ENCODE measurements around the gene CCR9. TPM values are rescaled to one million over a fixed set of nuclear protein-coding genes. Genes with fewer than 3 reads are reported as not detected.

CCR9 gene
- total and polyA plus RNA-seq, 2 donors (not counting 1 experiment from before 2014, with no cell fraction given) = not detected

DNA sequence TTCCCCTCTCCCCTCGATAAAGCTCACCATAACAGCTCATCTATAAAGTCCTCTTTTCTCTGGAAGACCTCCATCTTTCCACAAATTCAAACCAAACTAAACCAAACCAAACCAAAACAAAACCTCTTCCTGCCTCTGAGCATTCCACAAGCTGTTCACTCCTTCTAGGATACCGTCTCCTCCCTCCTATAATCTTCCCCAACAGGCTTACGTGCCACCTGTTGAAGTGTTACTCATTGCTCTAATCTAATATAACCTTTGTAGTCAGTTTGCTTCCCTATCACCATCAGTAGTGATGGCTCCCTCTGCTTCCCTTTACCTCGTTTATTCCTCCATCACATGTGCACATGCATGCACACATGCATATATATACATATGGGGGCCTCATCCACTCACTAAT, 12.7 kb upstream of the CCR9 start:
- H3K4me3 ChIP-seq (replicated peaks in 1 of 4; ENCODE audit: control extremely low read depth in 1 of 4, insufficient read depth in 1 of 4, low read depth in 3 of 4, low read length in 4 of 4) = no peak overlapping the region
- no peaks in the 10 kb centered on the region for H3K9me3 ChIP-seq (ENCODE audit: control insufficient read depth, insufficient read depth, low read depth, low read length)
- H3K27me3 ChIP-seq (ENCODE audit: control insufficient read depth, insufficient read depth, low read length) = peaks cover 14% of the 10 kb centered on the region
- H3K36me3 ChIP-seq (ENCODE audit: control insufficient read depth, insufficient read depth, low read length) = no peaks in the 10 kb centered on the region
- H4K20me1 ChIP-seq (ENCODE audit: control insufficient read depth, extremely low read depth, insufficient read depth, low read length) = no peaks in the 10 kb centered on the region
- H3K4me1 ChIP-seq (ENCODE audit: control insufficient read depth, extremely low read depth, insufficient read depth, low read length) = no peaks in the 10 kb centered on the region
- H3K4me2 ChIP-seq (ENCODE audit: extremely low read depth, insufficient read depth, low read length) = no peak overlapping the region
- no peak for DNase-seq (ENCODE audit: low read depth in 2 of 2)
- no peak overlapping the region for H3K27ac ChIP-seq (ENCODE audit: insufficient read depth, low read length)
- TF ChIP-seq EZH2 (IDR thresholded peaks at IDR 0.05; ENCODE audit: low read length, missing control alignments) = no peak
- TF ChIP-seq, protein P1, sequence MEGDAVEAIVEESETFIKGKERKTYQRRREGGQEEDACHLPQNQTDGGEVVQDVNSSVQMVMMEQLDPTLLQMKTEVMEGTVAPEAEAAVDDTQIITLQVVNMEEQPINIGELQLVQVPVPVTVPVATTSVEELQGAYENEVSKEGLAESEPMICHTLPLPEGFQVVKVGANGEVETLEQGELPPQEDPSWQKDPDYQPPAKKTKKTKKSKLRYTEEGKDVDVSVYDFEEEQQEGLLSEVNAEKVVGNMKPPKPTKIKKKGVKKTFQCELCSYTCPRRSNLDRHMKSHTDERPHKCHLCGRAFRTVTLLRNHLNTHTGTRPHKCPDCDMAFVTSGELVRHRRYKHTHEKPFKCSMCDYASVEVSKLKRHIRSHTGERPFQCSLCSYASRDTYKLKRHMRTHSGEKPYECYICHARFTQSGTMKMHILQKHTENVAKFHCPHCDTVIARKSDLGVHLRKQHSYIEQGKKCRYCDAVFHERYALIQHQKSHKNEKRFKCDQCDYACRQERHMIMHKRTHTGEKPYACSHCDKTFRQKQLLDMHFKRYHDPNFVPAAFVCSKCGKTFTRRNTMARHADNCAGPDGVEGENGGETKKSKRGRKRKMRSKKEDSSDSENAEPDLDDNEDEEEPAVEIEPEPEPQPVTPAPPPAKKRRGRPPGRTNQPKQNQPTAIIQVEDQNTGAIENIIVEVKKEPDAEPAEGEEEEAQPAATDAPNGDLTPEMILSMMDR (conservative IDR thresholded peaks at IDR 0.05 in 1 of 2, IDR thresholded peaks at IDR 0.05 in 1 of 2; ENCODE audit: low read depth in 1 of 2, low read length in 2 of 2) = no peak
- no peak overlapping the region for H3K9ac ChIP-seq (ENCODE audit: insufficient read depth, low read length)
- H3K79me2 ChIP-seq (ENCODE audit: control insufficient read depth, insufficient read depth, low read length) = no peaks in the 10 kb centered on the region
- H2AFZ ChIP-seq (ENCODE audit: low read length) = no peak overlapping the region

DNA sequence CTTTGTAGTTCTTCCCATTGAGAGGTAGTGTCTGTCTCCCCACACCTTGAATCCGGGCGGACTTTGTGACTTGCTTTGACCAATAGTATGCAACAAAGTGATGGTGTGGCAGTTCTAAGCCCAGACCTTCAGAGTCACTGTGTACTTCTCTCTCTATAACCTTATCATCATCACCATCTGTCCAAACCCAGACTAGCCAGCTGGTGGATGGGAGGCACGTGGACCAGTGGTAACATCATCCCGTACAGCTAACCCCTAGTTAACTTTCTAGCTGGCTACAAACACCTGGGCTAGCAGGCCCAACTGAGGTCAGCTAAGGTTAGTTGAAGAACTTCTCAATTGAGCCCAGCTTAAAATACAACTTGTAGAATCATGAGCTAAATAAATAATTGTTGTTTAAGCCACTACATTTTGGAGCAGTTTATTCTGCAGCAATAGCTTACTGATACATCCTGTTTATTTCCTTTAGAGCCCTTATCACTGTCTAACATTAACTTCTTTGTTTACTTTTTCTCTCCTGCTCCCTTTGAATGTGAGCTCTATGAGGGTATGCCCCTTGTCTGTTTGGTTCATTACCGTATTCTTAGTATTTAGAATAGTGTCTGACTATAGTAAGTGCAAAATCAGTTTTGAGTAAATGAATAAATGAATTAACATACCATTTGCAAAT, 11.5 kb upstream of the CCR9 start:
- TF ChIP-seq EZH2 (IDR thresholded peaks at IDR 0.05; ENCODE audit: low read length, missing control alignments) = no peak
- TF ChIP-seq, protein P1 (conservative IDR thresholded peaks at IDR 0.05 in 1 of 2, IDR thresholded peaks at IDR 0.05 in 1 of 2; ENCODE audit: low read depth in 1 of 2, low read length in 2 of 2) = no peak
- H3K79me2 ChIP-seq (ENCODE audit: control insufficient read depth, insufficient read depth, low read length) = no peaks in the 10 kb centered on the region
- no peak overlapping the region for H3K4me3 ChIP-seq (replicated peaks in 1 of 4; ENCODE audit: control extremely low read depth in 1 of 4, insufficient read depth in 1 of 4, low read depth in 3 of 4, low read length in 4 of 4)
- H3K9me3 ChIP-seq (ENCODE audit: control insufficient read depth, insufficient read depth, low read depth, low read length) = no peaks in the 10 kb centered on the region
- H4K20me1 ChIP-seq (ENCODE audit: control insufficient read depth, extremely low read depth, insufficient read depth, low read length) = no peaks in the 10 kb centered on the region
- DNase-seq (ENCODE audit: low read depth in 2 of 2) = no peak
- H3K4me1 ChIP-seq (ENCODE audit: control insufficient read depth, extremely low read depth, insufficient read depth, low read length) = no peaks in the 10 kb centered on the region
- no peak overlapping the region for H2AFZ ChIP-seq (ENCODE audit: low read length)
- no peak overlapping the region for H3K4me2 ChIP-seq (ENCODE audit: extremely low read depth, insufficient read depth, low read length)
- peaks cover 9% of the 10 kb centered on the region for H3K27me3 ChIP-seq (ENCODE audit: control insufficient read depth, insufficient read depth, low read length)
- H3K27ac ChIP-seq (ENCODE audit: insufficient read depth, low read length) = no peak overlapping the region
- no peaks in the 10 kb centered on the region for H3K36me3 ChIP-seq (ENCODE audit: control insufficient read depth, insufficient read depth, low read length)
- H3K9ac ChIP-seq (ENCODE audit: insufficient read depth, low read length) = no peak overlapping the region

DNA sequence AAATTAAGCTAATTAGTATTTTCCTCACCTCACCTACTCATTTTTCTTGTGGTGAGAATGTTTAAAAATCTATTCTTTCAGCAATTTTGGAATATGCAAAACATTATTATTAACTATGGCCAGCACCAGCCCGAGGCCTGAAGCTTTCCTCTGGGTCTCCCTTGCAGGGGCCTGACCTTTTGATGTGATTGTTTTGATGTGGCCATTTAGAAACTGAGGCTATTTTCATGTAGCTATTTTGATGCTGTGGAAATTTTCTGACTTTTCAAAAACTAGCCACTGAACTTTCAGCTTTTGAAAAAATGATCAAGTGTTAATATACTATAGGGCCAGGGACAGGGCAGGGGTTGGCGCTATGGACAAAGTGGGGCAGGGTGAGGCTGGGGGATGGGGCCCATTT, 8.2 kb upstream of the CCR9 start:
- TF ChIP-seq EZH2 (IDR thresholded peaks at IDR 0.05; ENCODE audit: low read length, missing control alignments) = no peak
- TF ChIP-seq, protein P1 (conservative IDR thresholded peaks at IDR 0.05 in 1 of 2, IDR thresholded peaks at IDR 0.05 in 1 of 2; ENCODE audit: low read depth in 1 of 2, low read length in 2 of 2) = no peak
- H3K9me3 ChIP-seq (ENCODE audit: control insufficient read depth, insufficient read depth, low read depth, low read length) = no peaks in the 10 kb centered on the region
- no peak overlapping the region for H3K4me3 ChIP-seq (replicated peaks in 1 of 4; ENCODE audit: control extremely low read depth in 1 of 4, insufficient read depth in 1 of 4, low read depth in 3 of 4, low read length in 4 of 4)
- DNase-seq (ENCODE audit: low read depth in 2 of 2) = no peak
- no peak overlapping the region for H3K9ac ChIP-seq (ENCODE audit: insufficient read depth, low read length)
- no peaks in the 10 kb centered on the region for H3K79me2 ChIP-seq (ENCODE audit: control insufficient read depth, insufficient read depth, low read length)
- H3K4me2 ChIP-seq (ENCODE audit: extremely low read depth, insufficient read depth, low read length) = no peak overlapping the region
- H4K20me1 ChIP-seq (ENCODE audit: control insufficient read depth, extremely low read depth, insufficient read depth, low read length) = no peaks in the 10 kb centered on the region
- H3K27me3 ChIP-seq (ENCODE audit: control insufficient read depth, insufficient read depth, low read length) = peaks cover 7% of the 10 kb centered on the region
- no peaks in the 10 kb centered on the region for H3K4me1 ChIP-seq (ENCODE audit: control insufficient read depth, extremely low read depth, insufficient read depth, low read length)
- no peak overlapping the region for H3K27ac ChIP-seq (ENCODE audit: insufficient read depth, low read length)
- no peak overlapping the region for H2AFZ ChIP-seq (ENCODE audit: low read length)
- no peaks in the 10 kb centered on the region for H3K36me3 ChIP-seq (ENCODE audit: control insufficient read depth, insufficient read depth, low read length)

Measured in fibroblast of lung (primary cell).